Measurements from ENCODE around the gene CIAO3.

Gene CIAO3

DNA sequence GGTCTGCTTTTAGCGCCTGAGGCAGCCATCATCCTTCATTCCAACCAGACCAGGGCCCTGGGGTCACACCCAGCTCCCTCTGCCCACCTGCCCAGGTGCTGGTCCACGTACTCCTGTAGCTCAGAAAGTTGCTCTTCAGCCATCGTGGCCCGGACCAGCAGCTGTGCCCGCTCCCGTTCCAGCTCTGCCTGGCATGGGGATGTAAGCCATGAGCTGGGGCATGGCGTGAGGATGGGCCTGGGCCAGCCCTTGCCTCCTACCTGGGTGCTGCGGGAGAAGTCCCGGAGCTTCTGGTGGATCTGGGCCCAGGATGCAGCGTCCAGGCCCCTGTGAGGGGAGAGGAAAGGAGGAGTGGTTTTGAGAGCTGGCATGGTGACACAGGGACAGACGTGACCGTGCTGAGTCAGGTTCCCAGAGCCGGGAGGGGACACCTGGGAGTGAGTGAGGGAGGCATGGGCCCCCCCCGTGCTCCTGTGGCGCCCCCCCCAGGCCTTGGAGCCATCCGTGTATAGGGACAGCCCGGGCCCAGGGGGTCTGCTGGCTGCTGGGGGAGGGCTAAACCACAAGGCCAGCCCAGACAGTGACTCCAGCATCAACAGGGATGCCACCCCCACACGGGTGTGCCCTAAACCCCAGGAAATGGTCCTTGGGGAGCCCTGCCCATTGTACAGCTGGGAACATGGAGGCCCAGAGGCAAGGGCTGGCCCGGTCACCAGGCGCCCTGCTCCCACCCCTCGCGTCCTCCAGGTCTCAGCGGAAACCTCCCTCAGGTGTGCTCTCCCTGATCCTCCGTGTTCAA lies 17.8 kb downstream of the CIAO3 start:
- no peak for DNase-seq (ENCODE audit: low read depth)

DNA sequence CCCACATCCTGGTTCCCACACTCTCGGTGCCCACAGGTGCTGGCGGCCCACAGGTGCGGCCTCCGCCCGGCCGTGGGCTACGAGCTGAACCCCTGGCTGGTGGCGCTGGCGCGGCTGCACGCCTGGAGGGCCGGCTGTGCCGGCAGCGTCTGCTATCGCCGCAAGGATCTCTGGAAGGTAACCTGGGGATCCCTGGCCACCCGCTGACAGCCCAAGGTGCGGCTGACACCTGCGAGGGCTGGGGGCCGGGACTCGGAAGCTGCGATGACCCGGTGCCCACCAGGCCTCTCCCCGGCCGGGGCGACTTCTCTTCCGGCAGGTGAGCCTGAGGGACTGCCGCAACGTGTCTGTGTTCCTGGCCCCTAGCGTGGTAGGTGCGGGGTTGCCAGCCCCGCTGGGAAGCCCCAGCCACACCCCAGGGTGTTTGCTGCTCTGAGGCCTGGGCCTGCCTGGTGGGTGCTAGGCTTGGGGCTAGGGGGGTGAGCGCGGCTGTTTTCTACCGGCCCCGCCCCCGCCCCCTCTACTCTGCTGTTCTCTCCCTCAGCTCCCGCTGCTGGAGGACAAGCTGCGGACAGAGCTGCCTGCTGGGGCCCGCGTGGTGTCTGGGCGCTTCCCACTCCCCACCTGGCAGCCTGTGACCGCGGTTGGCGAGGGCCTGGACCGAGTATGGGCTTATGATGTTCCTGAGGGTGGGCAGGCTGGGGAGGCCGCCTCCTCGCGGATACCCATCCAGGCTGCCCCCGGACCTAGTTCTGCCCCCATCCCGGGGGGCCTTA lies 18.8 kb downstream of the CIAO3 start:
- DNase-seq (ENCODE audit: low read depth), result no peak

GRCh38 chr16:720990-721764 lies 19.6 kb downstream of the CIAO3 start, which contains the start of gene ANTKMT:
ANTKMT (plus strand) TSS chr16:721146; CDS start chr16:721275, 129 bp downstream.
- DNase-seq (ENCODE audit: low read depth), result peak; percentile 54

GRCh38 chr16:720447-720989 lies 20.3 kb downstream of the CIAO3 start:
- DNase-seq (ENCODE audit: low read depth), result no peak

DNA sequence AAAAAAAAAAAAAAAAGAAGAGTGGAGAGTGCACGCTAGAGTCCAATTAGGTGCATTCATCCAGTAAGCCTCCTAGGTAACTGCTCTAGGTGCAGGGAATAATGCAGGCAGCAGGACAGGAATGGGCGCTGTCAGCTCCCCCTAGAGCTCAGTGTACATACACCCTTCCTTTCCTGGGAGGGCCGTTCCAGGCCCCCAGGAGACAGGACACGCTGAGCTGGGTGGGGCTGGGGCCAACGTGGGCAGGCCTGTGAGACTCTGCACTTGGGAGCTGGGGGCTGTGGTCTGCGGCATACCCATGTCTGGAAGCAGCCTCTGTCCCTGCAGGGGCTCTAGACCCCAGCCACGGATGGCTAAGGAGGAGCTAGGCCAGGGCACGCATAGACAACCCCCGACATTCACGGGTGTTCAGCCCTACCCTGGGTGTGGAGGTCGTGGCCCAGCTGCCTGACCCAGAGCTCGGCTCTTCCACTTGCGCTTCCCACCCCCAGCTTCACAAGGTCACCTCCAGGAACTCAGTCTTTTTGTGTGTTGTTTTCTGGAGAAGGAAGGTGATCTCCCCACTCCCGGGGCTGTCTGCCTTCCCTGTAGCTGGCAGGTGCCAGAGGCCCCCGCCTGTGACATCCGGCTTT lies 20.9 kb downstream of the CIAO3 start:
- DNase-seq (ENCODE audit: low read depth), result no peak

GRCh38 chr16:718922-719321 lies 21.9 kb downstream of the CIAO3 start:
- DNase-seq (ENCODE audit: low read depth), result no peak

DNA sequence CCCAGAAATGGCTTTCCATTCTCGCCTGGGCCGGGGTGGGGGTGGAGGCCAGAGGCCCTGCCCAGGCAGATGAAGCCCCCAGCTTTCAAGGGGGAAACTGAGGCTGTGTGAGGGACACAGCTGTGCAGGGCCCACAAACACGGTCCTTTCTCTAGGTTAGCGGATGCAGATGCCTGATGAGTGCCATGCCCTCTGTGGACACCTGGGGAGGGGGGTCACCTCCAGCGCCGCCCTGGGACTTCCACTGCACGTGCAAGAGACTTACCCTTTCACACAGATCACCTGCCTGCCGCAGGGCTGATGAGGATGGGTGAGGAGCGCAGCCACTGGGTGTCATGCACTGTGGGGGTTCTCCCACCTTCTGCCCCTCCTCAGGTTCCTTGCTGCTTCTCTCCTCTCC lies 22.4 kb downstream of the CIAO3 start:
- DNase-seq (ENCODE audit: low read depth), result no peak

DNA sequence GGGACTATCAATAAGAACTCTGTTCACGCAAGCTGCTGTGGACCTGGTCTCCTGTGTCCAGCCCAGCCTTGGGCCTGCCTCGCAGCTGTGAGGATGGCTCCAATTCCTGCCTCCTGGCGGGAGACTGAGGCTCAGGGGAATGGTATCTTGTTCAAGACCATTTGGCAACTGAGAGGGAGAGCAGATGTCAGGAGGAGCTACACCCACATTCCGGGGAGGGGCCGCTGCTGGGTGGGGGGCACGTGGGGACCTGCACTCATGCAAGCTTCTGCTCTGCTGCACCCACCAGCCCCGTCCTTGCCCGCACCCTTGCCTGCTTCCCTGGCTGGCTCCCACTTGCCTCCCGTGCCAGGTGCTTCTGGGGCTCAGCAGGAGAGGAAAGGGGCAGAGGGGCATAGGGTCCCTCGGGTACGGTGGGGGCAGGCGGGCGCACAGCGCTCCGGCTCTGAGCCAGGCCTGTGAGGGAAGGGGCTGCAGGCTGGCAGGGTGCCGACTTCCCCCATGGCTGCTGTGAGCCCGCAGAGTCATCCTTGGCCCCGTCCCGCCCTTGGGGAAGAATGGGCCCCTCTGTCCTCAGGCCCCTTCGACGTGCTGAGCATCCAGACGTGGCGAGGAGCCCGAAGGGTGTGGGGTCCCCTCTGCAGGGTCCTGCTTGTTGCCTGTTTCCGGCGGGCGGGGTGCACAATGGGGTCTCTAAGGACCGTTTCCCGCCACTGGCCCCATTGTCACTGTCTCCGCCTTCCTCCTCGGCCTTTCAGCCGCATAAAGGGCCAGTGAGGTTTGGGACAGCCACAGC lies 23.1 kb downstream of the CIAO3 start:
- no peak for DNase-seq (ENCODE audit: low read depth)

DNA sequence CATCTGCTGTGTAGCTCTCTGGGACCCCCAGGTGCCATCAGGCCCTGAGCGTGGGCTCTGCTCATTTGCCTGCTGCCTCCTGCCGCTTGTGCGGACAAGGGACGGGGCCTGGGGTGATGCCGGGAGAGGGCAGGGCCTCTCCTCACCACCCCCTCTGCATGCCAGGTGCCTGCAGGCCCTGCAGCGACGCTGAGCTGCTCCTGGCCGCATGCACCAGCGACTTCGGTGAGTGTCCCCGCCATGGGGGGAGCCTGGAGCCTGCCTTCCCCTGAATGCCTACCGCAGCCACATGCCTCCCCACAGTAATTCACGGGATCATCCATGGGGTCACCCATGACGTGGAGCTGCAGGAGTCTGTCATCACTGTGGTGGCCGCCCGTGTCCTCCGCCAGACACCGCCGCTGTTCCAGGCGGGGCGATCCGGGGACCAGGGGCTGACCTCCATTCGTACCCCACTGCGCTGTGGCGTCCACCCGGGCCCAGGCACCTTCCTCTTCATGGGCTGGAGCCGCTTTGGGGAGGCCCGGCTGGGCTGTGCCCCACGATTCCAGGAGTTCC lies 23.9 kb downstream of the CIAO3 start:
- no peak for DNase-seq (ENCODE audit: low read depth)

- no peak for DNase-seq (ENCODE audit: low read depth)
Observed at GRCh38 chr16:716200-716568, 24.6 kb downstream of the CIAO3 start.

- DNase-seq (ENCODE audit: low read depth), result no peak
Observed at GRCh38 chr16:715477-716199, 25.2 kb downstream of the CIAO3 start.

- no peak for DNase-seq (ENCODE audit: low read depth)
Observed at GRCh38 chr16:714558-715476, 26.0 kb downstream of the CIAO3 start, which contains the start of gene METRN. METRN (plus strand) TSS chr16:715118; CDS start chr16:715290, 172 bp downstream.

DNA sequence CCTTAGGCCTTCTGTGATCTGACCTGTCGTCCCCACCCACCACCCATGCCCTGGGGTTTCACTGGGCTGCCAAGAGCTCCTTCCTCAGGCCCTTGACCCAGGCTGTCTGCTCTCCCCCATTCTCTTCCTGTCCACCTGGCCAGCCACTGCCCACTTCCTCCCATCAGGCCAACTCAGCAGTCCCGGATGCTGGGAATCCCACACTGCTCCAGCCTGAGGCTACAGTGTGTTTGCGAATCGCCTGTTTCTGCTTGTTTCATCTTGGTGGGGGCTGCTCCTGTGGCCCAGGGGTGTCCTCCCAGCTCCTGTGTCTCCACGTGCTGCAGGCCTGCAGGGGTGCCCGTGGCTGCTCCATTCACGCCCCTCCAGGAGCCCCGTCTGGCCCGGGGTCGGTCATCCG lies 26.7 kb downstream of the CIAO3 start:
- DNase-seq (ENCODE audit: low read depth), result no peak

GRCh38 chr16:712740-713250 lies 28.0 kb downstream of the CIAO3 start:
- peak; percentile 88 for DNase-seq (ENCODE audit: low read depth)

- no peak for DNase-seq (ENCODE audit: low read depth)
Observed at GRCh38 chr16:711548-712320, 29.1 kb downstream of the CIAO3 start.

GRCh38 chr16:711084-711483 lies 29.7 kb downstream of the CIAO3 start:
- DNase-seq (ENCODE audit: low read depth), result no peak

DNA sequence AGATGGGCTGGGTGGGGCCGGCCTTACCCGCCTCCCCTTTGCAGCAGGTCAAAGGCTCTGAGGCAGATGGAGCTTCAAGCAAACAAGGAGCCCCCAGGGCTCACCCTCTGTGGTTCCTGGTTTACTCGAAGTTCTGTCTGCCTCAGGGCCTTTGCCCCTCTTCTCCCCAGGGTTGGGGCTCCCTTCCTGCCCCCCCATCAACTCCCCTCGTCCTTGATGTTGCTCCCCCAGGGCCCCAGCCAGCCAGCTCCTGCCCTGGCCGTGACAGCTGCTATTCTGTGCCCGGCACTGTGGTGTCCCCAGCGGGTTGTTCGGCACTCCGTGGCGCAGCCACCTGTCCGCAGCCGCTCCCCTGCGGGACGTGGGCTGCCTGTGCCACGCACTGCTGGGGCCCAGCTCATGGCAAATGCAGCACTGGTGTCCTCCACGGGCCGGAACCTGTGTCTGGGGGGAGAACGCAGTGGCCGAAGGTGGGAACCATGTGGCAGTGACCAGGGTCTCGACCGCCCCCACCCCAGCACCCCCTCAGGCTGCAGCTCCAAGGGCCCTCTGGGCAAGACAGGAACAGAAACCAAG lies 30.2 kb downstream of the CIAO3 start:
- DNase-seq (ENCODE audit: low read depth), result no peak

Measured in HS-27A (cell line).